WTC11 (cell line): ENCODE results near the gene DMBX1. TPM values are rescaled to one million over a fixed set of nuclear protein-coding genes. Genes with fewer than 3 reads are reported as not detected.
A peak's percentile ranks its signal among the peaks of the same experiment; 100 is the strongest.

Experiments
- ARID4B ChIP-seq: sonication (generic); formaldehyde crosslinking; IDR thresholded peaks from 2 replicates; pipeline ENCODE4 v1.8.0; 2023; ENCODE audit warnings: missing genetic modification reagents, mild to moderate bottlenecking, borderline replicate concordance
- ATF2 ChIP-seq: sonication (generic); formaldehyde crosslinking; IDR thresholded peaks from 2 replicates; pipeline ENCODE4 v1.8.1; 2022; ENCODE audit warnings: low read depth, missing genetic modification reagents, borderline replicate concordance
- CBFB ChIP-seq: sonication (generic); formaldehyde crosslinking; IDR thresholded peaks from 2 replicates; pipeline ENCODE4 v1.8.1; 2022; ENCODE audit warnings: mild to moderate bottlenecking, low read depth, missing genetic modification reagents
- E2F5 ChIP-seq: sonication (generic); formaldehyde crosslinking; IDR thresholded peaks from 2 replicates; pipeline ENCODE4 v1.8.1; 2022; ENCODE audit warnings: mild to moderate bottlenecking, moderate library complexity, missing genetic modification reagents
- EMX1 ChIP-seq: fragments of 250-450 bp; sonication (Bioruptor Pico); IDR thresholded peaks from 2 replicates; pipeline ENCODE4 v1.8.0; 2021; ENCODE audit warnings: mild to moderate bottlenecking
- ETV6 ChIP-seq: sonication (generic); formaldehyde crosslinking; IDR thresholded peaks from 2 replicates; pipeline ENCODE4 v1.8.1; 2022; ENCODE audit warnings: mild to moderate bottlenecking, missing genetic modification reagents
- JAZF1 ChIP-seq: fragments of 250-450 bp; sonication (Bioruptor Pico); IDR thresholded peaks from 2 replicates; pipeline ENCODE4 v1.9.0; 2021; ENCODE audit warnings: moderate library complexity, mild to moderate bottlenecking, inconsistent platforms
- NR2C2 ChIP-seq: sonication (generic); formaldehyde crosslinking; IDR thresholded peaks from 2 replicates; pipeline ENCODE4 v1.8.0; 2022; ENCODE audit warnings: mild to moderate bottlenecking, missing genetic modification reagents
- NR3C1 ChIP-seq: sonication (generic); formaldehyde crosslinking; conservative IDR thresholded peaks from 2 replicates; pipeline ENCODE4 v1.8.1; 2023; ENCODE audit warnings: low read depth, mild to moderate bottlenecking, missing genetic modification reagents
- OVOL2 ChIP-seq: fragments of 250-450 bp; sonication (Bioruptor Pico); IDR thresholded peaks from 2 replicates; pipeline ENCODE4 v1.9.0; 2021; ENCODE audit warnings: mild to moderate bottlenecking, borderline replicate concordance
- TEAD1 ChIP-seq: sonication (generic); formaldehyde crosslinking; IDR thresholded peaks from 2 replicates; pipeline ENCODE4 v1.8.0; 2022; ENCODE audit warnings: mild to moderate bottlenecking, missing genetic modification reagents
- TEAD4 ChIP-seq: sonication (generic); formaldehyde crosslinking; IDR thresholded peaks from 2 replicates; pipeline ENCODE4 v1.8.0; 2022; ENCODE audit warnings: mild to moderate bottlenecking, missing genetic modification reagents
- ZNF532 ChIP-seq: fragments of 250-450 bp; sonication (Bioruptor Pico); IDR thresholded peaks from 2 replicates; pipeline ENCODE4 v1.9.0; 2021; ENCODE audit warnings: mild to moderate bottlenecking, borderline replicate concordance
- total RNA-seq: library from RNA; stranded (reverse); gene quantifications from 3 replicates; pipeline ENCODE4 v1.2.3, GENCODE V29; 2021
- TF ChIP-seq, protein P1 (sequence below): fragments of 250-450 bp; sonication (Bioruptor Pico); conservative IDR thresholded peaks from 2 replicates; pipeline ENCODE4 v1.9.0; 2021; ENCODE audit warnings: mild to moderate bottlenecking
- TF ChIP-seq, protein P2 (sequence below): fragments of 250-450 bp; sonication (Bioruptor Pico); IDR thresholded peaks from 2 replicates; pipeline ENCODE4 v1.9.0; 2021; ENCODE audit warnings: mild to moderate bottlenecking
- TF ChIP-seq, protein P3 (sequence below): sonication (generic); formaldehyde crosslinking; conservative IDR thresholded peaks from 2 replicates; pipeline ENCODE4 v1.8.1; 2023; ENCODE audit warnings: mild to moderate bottlenecking, low read depth, missing genetic modification reagents, moderate library complexity
- TF ChIP-seq, protein P4 (sequence below): sonication (generic); formaldehyde crosslinking; IDR thresholded peaks from 2 replicates; pipeline ENCODE4 v1.8.1; 2023; ENCODE audit warnings: mild to moderate bottlenecking, missing genetic modification reagents, moderate library complexity

The DMBX1 gene
- total RNA-seq, 1 experiment from 2014 or later: 3.7 TPM

DNA sequence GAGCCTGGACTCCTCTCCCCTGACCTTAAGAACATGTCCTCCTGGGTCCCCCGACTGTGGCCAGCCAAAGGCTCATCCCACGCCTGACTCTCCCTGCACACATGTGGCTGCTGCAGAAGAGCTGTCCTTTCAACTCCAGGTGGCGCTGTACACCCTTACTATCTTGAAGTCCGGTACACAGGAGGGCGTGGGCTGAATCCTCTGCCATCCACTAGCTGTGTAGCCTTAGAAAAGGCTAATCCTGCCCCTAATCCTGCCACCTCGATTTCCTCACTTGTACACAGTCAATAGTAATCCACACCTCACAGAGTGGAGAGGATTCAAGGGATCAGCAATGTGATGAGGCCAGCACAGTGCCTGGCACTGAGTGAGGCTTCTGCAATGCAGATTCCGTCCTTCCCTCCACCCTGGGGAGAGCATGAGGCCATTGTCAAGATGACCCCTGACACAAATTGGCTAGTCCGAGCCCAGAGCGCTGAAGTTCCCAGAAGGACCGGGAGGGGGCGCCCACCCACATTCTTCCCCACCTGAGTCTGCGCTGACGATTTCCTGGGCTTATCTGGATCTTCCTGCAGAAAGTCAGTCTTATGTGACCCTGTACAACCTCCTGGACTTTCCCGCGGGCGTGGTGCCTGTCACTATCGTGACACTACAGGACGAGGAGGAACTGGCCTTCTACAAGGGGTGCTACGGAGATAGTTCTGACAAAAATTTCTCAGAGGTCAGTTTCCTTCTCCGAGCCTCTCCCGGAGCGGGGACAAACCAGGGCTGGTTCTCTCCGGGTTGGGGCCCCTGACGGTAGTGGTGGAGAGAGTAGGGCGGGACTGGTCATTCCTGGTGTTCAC is 47.1 kb upstream of the DMBX1 start (continued):
- TF ChIP-seq, protein P1, sequence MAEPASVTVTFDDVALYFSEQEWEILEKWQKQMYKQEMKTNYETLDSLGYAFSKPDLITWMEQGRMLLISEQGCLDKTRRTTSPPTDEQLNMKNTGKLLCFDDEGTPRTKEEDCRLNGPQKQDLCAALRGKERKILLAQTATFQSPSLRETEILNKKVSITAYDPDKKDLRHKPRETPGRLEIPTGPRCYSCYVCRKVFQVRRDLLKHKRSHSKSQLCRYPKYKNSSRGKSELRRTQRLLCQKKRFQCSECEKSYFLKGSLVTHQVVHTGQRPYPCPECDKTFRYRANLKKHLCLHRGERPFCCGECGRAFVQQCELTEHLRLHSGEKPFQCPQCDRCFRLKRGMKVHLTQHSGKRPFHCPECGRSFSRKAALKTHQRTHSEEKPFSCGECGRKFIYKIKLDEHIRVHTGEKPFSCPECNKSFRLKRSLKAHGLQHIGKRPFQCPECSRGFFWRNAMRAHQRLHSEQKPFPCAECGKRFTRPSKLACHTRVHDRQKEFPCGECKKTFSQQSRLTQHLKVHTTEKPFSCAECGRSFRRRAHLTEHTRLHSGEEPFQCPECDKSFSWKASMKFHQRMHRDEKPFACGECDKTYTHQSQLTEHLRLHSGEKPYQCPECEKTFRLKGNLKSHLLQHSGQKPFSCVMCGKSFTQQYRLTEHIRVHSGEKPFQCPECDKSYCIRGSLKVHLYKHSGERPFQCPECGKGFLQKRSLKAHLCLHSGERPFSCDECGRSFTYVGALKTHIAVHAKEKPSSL: no peak
- TF ChIP-seq TEAD4 (CRISPR knock-in tag) (peak; percentile 69; the same call in 1 of the 2 replicates), OVOL2 (CRISPR knock-in tag) (no peak), CBFB (CRISPR knock-in tag) (no peak), ARID4B (no peak), NR3C1 (CRISPR knock-in tag) (no peak), ZNF532 (CRISPR knock-in tag) (no peak), TEAD1 (CRISPR knock-in tag) (peak; percentile 72; the same call in 1 of the 2 replicates), E2F5 (CRISPR knock-in tag) (0 out of 2 replicates have a peak, but pooled peaks have one; percentile 27), JAZF1 (CRISPR knock-in tag) (no peak), ETV6 (CRISPR knock-in tag) (peak; percentile 57), EMX1 (CRISPR knock-in tag) (no peak), ATF2 (no peak), NR2C2 (CRISPR knock-in tag) (no peak)
- TF ChIP-seq, protein P2, sequence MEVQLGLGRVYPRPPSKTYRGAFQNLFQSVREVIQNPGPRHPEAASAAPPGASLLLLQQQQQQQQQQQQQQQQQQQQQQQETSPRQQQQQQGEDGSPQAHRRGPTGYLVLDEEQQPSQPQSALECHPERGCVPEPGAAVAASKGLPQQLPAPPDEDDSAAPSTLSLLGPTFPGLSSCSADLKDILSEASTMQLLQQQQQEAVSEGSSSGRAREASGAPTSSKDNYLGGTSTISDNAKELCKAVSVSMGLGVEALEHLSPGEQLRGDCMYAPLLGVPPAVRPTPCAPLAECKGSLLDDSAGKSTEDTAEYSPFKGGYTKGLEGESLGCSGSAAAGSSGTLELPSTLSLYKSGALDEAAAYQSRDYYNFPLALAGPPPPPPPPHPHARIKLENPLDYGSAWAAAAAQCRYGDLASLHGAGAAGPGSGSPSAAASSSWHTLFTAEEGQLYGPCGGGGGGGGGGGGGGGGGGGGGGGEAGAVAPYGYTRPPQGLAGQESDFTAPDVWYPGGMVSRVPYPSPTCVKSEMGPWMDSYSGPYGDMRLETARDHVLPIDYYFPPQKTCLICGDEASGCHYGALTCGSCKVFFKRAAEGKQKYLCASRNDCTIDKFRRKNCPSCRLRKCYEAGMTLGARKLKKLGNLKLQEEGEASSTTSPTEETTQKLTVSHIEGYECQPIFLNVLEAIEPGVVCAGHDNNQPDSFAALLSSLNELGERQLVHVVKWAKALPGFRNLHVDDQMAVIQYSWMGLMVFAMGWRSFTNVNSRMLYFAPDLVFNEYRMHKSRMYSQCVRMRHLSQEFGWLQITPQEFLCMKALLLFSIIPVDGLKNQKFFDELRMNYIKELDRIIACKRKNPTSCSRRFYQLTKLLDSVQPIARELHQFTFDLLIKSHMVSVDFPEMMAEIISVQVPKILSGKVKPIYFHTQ: no peak
- TF ChIP-seq, protein P3, sequence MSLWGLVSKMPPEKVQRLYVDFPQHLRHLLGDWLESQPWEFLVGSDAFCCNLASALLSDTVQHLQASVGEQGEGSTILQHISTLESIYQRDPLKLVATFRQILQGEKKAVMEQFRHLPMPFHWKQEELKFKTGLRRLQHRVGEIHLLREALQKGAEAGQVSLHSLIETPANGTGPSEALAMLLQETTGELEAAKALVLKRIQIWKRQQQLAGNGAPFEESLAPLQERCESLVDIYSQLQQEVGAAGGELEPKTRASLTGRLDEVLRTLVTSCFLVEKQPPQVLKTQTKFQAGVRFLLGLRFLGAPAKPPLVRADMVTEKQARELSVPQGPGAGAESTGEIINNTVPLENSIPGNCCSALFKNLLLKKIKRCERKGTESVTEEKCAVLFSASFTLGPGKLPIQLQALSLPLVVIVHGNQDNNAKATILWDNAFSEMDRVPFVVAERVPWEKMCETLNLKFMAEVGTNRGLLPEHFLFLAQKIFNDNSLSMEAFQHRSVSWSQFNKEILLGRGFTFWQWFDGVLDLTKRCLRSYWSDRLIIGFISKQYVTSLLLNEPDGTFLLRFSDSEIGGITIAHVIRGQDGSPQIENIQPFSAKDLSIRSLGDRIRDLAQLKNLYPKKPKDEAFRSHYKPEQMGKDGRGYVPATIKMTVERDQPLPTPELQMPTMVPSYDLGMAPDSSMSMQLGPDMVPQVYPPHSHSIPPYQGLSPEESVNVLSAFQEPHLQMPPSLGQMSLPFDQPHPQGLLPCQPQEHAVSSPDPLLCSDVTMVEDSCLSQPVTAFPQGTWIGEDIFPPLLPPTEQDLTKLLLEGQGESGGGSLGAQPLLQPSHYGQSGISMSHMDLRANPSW (CRISPR knock-in tag): no peak
- TF ChIP-seq, protein P4, sequence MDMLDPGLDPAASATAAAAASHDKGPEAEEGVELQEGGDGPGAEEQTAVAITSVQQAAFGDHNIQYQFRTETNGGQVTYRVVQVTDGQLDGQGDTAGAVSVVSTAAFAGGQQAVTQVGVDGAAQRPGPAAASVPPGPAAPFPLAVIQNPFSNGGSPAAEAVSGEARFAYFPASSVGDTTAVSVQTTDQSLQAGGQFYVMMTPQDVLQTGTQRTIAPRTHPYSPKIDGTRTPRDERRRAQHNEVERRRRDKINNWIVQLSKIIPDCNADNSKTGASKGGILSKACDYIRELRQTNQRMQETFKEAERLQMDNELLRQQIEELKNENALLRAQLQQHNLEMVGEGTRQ (CRISPR knock-in tag): no peak
